ENCODE measurements around the gene AGPAT4.

AGPAT4 gene

DNA sequence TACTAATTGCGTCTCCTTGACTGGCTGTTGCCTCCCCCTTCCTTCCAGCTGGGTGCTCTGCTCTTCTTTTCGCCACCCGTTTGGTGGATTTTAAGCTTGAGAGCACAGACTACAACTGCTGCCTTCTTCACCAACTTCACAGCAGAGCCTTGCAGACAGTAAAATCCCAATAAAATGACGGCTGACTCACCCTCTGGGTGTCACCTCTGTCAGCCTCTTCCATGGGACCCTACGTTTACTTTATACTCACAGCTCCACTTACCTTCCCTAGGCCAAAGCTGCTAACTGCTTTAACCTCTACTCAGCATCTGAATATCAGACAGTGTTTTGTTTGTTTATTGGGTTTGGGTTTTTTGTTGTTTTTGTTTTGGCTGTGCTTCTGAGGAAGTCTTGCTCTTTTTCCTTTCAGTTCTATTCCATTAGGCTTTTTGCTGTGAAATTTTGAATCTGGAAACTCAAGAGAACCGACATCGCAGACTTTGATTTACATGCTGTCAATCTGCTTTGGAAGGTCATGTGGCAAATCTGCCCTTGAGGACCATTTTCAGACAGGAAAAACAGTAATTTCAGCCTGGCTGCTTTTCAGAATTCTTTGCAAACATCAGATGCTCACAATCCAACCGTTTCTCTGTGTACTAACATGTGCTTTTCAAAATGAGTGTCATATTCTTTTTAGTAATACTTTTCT is 2.4 kb downstream of the AGPAT4 start:
- Histone ChIP-seq H3K9ac (ENCODE audit: low read depth, low read length) (no peak overlapping the region), H3K4me1 (ENCODE audit: insufficient read depth, low read length) (peaks cover 24% of the 10 kb centered on the region), H3K36me3 (ENCODE audit: insufficient read depth, low read length) (peaks cover 3% of the 10 kb centered on the region; the same call in 1 of the 2 replicates), H3K9me3 (ENCODE audit: control insufficient read depth, insufficient read depth, low read length) (no peaks in the 10 kb centered on the region)

- Histone ChIP-seq H3K9me3 (ENCODE audit: control insufficient read depth, insufficient read depth, low read length) (no peaks in the 10 kb centered on the region), H3K4me1 (ENCODE audit: insufficient read depth, low read length) (peaks cover 33% of the 10 kb centered on the region), H3K9ac (ENCODE audit: low read depth, low read length) (no peak overlapping the region), H3K36me3 (ENCODE audit: insufficient read depth, low read length) (peaks cover 3% of the 10 kb centered on the region; the same call in 1 of the 2 replicates)
Observed at GRCh38 chr6:161270116-161270515, 3.7 kb downstream of the AGPAT4 start.

DNA sequence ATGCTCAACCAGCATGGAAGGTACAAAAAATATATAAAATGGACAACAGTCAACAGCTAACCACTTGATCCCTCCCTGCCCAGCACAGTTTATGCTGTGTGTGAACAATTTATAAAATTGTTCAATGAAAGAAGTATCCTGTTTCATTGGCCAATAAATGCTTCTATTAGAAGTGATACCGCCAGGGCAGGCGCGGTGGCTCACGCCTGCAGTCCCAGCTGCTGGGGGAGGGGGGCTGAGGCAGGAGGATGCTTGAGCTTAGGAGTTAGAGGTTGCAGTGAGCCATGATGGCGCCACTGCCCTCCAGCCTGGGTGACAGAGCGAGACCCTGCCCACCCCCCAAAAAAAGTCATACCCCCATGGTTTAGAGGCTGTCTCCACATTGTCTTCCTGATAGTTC is 4.6 kb downstream of the AGPAT4 start:
- Histone ChIP-seq H3K9ac (ENCODE audit: low read depth, low read length) (no peak overlapping the region), H3K9me3 (ENCODE audit: control insufficient read depth, insufficient read depth, low read length) (no peaks in the 10 kb centered on the region), H3K4me1 (ENCODE audit: insufficient read depth, low read length) (peaks cover 33% of the 10 kb centered on the region), H3K36me3 (ENCODE audit: insufficient read depth, low read length) (peaks cover 3% of the 10 kb centered on the region; the same call in 1 of the 2 replicates)

GRCh38 chr6:161268531-161269210 is 5.2 kb downstream of the AGPAT4 start:
- H3K4me1 ChIP-seq (ENCODE audit: insufficient read depth, low read length) = peaks cover 33% of the 10 kb centered on the region
- H3K9ac ChIP-seq (ENCODE audit: low read depth, low read length) = no peak overlapping the region
- peaks cover 6% of the 10 kb centered on the region for H3K36me3 ChIP-seq (ENCODE audit: insufficient read depth, low read length)
- H3K9me3 ChIP-seq (ENCODE audit: control insufficient read depth, insufficient read depth, low read length) = no peaks in the 10 kb centered on the region

DNA sequence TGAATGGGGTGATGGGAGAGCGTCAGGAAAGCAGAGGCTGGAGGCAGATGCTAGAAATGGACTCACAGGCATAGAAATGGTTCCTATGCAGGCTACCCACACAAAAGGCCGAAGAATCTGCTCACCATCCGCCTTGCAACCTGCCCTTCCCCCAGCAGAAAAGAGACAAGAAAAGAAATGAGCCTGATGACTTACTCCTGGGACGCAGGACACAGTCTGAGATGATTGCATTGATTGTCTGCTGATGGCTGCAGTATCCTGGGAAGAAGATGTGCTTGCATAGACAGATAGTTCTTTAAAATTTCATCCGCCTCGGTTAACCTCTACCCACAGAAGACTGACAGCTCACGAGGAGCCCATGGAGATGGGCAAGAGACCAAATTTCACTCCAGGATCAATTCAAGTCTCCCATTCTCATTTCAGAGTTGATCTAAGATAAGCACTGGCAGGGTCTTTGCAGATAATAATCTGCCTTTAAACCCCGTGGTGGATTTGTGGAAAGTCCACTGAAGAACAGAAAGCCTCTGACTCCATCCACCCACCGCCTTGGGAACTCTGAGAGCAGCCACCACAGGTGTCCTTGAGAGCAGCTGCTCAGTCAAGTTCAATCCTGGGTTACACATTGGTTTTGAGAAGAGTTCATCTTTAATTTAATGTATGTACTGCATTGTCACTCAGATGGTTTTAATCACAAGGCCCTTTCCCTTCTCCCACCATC is 7.2 kb downstream of the AGPAT4 start:
- H3K4me1 ChIP-seq (ENCODE audit: insufficient read depth, low read length) = peaks cover 31% of the 10 kb centered on the region
- no peaks in the 10 kb centered on the region for H3K9me3 ChIP-seq (ENCODE audit: control insufficient read depth, insufficient read depth, low read length)
- peaks cover 6% of the 10 kb centered on the region for H3K36me3 ChIP-seq (ENCODE audit: insufficient read depth, low read length)
- H3K9ac ChIP-seq (ENCODE audit: low read depth, low read length) = no peak overlapping the region

- H3K9me3 ChIP-seq (ENCODE audit: control insufficient read depth, insufficient read depth, low read length) = no peaks in the 10 kb centered on the region
- H3K9ac ChIP-seq (ENCODE audit: low read depth, low read length) = no peak overlapping the region
- peaks cover 6% of the 10 kb centered on the region for H3K36me3 ChIP-seq (ENCODE audit: insufficient read depth, low read length)
- H3K4me1 ChIP-seq (ENCODE audit: insufficient read depth, low read length) = peaks cover 24% of the 10 kb centered on the region
Observed at GRCh38 chr6:161265975-161266374, 7.9 kb downstream of the AGPAT4 start.

DNA sequence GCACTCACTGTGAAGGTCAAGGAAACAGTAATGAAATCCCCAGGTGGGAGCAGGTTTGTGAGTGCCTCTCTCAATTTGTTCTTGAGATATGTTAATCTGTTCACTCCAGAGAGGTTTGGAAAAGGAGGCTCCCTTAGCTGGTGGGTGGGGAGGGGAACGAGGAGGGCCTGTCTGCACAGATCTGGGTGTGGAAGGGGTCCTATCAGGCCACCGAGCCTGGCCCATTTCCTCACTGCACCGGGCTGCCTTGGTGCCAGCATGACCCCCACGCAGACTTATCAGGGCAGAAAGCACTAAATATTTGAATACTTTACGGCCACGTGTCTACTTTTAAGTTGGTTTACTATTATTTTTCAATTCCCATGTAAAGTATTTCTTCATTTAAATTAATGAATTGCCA is 8.3 kb downstream of the AGPAT4 start:
- no peaks in the 10 kb centered on the region for H3K9me3 ChIP-seq (ENCODE audit: control insufficient read depth, insufficient read depth, low read length)
- peaks cover 23% of the 10 kb centered on the region for H3K4me1 ChIP-seq (ENCODE audit: insufficient read depth, low read length)
- no peak overlapping the region for H3K9ac ChIP-seq (ENCODE audit: low read depth, low read length)
- peaks cover 6% of the 10 kb centered on the region for H3K36me3 ChIP-seq (ENCODE audit: insufficient read depth, low read length)

- H3K36me3 ChIP-seq (ENCODE audit: insufficient read depth, low read length) = peaks cover 6% of the 10 kb centered on the region; the same call in 1 of the 2 replicates
- no peak overlapping the region for H3K9ac ChIP-seq (ENCODE audit: low read depth, low read length)
- H3K9me3 ChIP-seq (ENCODE audit: control insufficient read depth, insufficient read depth, low read length) = no peaks in the 10 kb centered on the region
- H3K4me1 ChIP-seq (ENCODE audit: insufficient read depth, low read length) = peaks cover 20% of the 10 kb centered on the region
Observed at GRCh38 chr6:161264181-161264580, 9.7 kb downstream of the AGPAT4 start.

- H3K4me1 ChIP-seq (ENCODE audit: insufficient read depth, low read length) = peaks cover 12% of the 10 kb centered on the region
- H3K9me3 ChIP-seq (ENCODE audit: control insufficient read depth, insufficient read depth, low read length) = no peaks in the 10 kb centered on the region
- peaks cover 8% of the 10 kb centered on the region; the same call in 1 of the 2 replicates for H3K36me3 ChIP-seq (ENCODE audit: insufficient read depth, low read length)
- no peak overlapping the region for H3K9ac ChIP-seq (ENCODE audit: low read depth, low read length)
Observed at GRCh38 chr6:161261816-161262215, 12.0 kb downstream of the AGPAT4 start.

DNA sequence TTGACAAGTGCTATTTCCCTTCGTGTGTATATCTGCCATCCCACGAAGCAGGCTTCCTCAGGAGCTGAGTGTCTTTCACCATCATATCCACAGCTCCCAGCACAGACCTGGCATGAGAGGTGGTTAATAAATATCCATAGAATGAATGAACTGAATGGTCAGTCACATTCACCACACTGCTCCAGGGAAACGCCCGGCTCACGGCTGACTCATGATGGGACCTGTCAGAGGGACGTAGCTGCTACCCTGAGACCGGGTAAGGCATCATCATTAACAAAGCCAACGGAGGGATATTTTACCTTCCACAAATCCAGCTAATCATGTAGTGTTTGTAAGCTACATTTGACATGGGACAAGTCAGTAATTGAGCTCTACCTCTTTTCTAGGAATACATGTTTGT is 12.5 kb downstream of the AGPAT4 start:
- H3K9me3 ChIP-seq (ENCODE audit: control insufficient read depth, insufficient read depth, low read length) = no peaks in the 10 kb centered on the region
- no peak overlapping the region for H3K9ac ChIP-seq (ENCODE audit: low read depth, low read length)
- H3K36me3 ChIP-seq (ENCODE audit: insufficient read depth, low read length) = peaks cover 8% of the 10 kb centered on the region; the same call in 1 of the 2 replicates
- H3K4me1 ChIP-seq (ENCODE audit: insufficient read depth, low read length) = peaks cover 7% of the 10 kb centered on the region

DNA sequence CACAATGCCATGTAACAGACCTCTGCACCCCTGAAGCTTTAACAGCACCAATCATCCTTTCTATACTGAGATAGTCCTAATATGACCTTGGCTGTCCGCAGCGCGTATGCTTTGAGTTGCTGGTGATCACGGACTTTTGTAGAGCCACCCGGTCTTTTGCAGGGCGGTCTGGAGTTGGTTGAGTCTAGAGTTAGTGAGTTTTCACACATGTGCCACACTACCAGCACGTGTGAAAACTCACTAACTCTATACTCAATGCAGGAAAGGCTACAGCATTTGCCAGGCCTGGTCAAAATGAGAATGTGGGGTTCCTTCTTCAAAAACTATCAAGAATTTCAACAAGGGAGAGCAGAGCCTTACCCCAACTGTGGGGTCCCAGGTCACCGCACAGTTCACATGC is 14.6 kb downstream of the AGPAT4 start:
- Histone ChIP-seq H3K9ac (ENCODE audit: low read depth, low read length) (no peak overlapping the region), H3K4me1 (ENCODE audit: insufficient read depth, low read length) (peaks cover 6% of the 10 kb centered on the region), H3K36me3 (ENCODE audit: insufficient read depth, low read length) (peaks cover 8% of the 10 kb centered on the region; the same call in 1 of the 2 replicates), H3K9me3 (ENCODE audit: control insufficient read depth, insufficient read depth, low read length) (no peaks in the 10 kb centered on the region)

- H3K9me3 ChIP-seq (ENCODE audit: control insufficient read depth, insufficient read depth, low read length) = no peaks in the 10 kb centered on the region
- peaks cover 6% of the 10 kb centered on the region for H3K4me1 ChIP-seq (ENCODE audit: insufficient read depth, low read length)
- H3K36me3 ChIP-seq (ENCODE audit: insufficient read depth, low read length) = peaks cover 5% of the 10 kb centered on the region; the same call in 1 of the 2 replicates
- no peak overlapping the region for H3K9ac ChIP-seq (ENCODE audit: low read depth, low read length)
Observed at GRCh38 chr6:161257793-161258457, 15.9 kb downstream of the AGPAT4 start.

- peaks cover 6% of the 10 kb centered on the region for H3K4me1 ChIP-seq (ENCODE audit: insufficient read depth, low read length)
- no peaks in the 10 kb centered on the region for H3K9me3 ChIP-seq (ENCODE audit: control insufficient read depth, insufficient read depth, low read length)
- H3K9ac ChIP-seq (ENCODE audit: low read depth, low read length) = no peak overlapping the region
- H3K36me3 ChIP-seq (ENCODE audit: insufficient read depth, low read length) = peaks cover 5% of the 10 kb centered on the region; the same call in 1 of the 2 replicates
Observed at GRCh38 chr6:161256407-161256806, 17.5 kb downstream of the AGPAT4 start.

GRCh38 chr6:161255518-161255917 is 18.3 kb downstream of the AGPAT4 start:
- Histone ChIP-seq H3K9ac (ENCODE audit: low read depth, low read length) (no peak overlapping the region), H3K36me3 (ENCODE audit: insufficient read depth, low read length) (peaks cover 5% of the 10 kb centered on the region; the same call in 1 of the 2 replicates), H3K9me3 (ENCODE audit: control insufficient read depth, insufficient read depth, low read length) (no peaks in the 10 kb centered on the region), H3K4me1 (ENCODE audit: insufficient read depth, low read length) (peaks cover 6% of the 10 kb centered on the region)

Measured in ES-I3 (cell line).